Forelimb muscle (tissue), 1 donor: ENCODE data around the gene SLC12A4. TPM values are rescaled to one million over a fixed set of nuclear protein-coding genes. Genes with fewer than 3 reads are reported as not detected.
"Not testable (repeated sequence)": the region's sequence is repeated elsewhere in the genome, so short reads cannot be mapped to it uniquely, and the experiment has no call there.

Experiments used
- DNase-seq: peaks from one replicate; pipeline ENCODE4 v3.0.0-alpha.2; 2013; ENCODE audit warnings: low read depth
- polyA plus RNA-seq: library from polyadenylated mRNA; unstranded; fragments of 120-200 nt; gene quantifications from one replicate; pipeline ENCODE4 v1.2.1, GENCODE V29; 2013; ENCODE audit not compliant: insufficient read length

Gene SLC12A4
- polyA plus RNA-seq, 1 donor: 40.4 TPM

DNA sequence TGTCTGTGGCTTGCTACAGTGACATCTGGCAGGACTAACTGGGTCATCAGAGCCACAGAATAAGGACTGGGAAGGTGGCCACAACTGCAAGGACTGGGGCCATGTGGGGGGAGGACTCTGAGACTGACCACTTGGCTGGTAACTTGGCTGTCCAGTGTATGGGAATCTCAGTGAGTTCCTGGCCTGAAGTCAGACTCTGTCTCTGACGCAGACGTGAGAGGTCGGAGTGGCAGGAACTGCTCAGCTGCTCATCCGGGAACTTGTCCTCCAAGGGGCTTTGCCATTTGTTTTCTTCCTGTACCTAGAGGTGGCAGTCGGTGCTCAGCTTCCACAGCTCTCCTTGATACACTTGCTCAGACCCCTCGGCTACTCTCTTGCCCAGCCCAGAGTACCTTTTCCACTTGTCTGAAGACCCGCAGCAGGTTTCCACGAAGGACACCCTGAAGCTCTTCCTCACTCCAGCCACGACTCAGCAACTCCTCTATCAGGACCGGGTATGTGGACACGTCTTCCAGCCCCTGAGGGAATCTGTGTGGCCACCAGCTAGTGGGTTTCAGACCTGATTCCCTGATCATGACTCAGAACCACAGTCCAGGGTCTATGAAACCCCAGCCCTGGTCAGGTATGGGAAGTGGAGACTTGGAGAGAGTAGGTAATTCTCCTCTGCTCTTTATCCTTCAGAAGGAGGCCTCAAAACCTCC, 19.2 kb upstream of the SLC12A4 start:
- DNase-seq: no peak

- DNase-seq: no peak
Measured at GRCh38 chr16:67986949-67987348, 18.5 kb upstream of the SLC12A4 start.

DNA sequence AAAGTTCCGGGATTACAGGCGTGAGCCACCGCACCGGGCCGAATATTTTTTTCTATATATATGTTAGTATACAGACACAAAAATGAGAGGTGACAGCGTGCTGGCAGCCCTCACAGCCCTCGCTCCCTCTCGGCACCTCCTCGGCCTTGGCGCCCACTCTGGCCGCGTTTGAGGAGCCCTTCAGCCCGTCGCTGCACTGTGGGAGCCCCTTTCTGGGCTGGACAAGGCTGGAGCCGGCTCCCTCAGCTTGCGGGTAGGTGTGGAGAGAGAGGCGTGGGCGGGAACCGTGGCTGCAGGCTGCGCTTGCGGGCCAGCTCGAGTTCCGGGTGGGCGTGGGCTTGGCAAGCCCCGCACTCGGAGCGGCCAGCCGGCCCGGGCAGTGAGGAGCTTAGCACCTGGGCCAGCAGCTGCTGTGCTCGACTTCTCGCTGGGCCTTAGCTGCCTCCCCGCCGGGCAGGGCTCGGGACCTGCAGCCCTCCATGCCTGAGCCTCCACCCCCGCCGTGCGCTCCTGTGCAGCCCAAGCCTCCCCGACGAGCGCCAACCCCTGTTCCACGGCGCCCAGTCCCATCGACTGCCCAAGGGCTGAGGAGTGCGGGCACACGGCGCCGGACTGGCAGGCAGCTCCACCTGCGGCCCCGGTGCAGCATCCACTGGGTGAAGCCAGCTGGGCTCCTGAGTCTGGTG, 13.7 kb upstream of the SLC12A4 start:
- DNase-seq: no peak

GRCh38 chr16:67979955-67980678, 11.7 kb upstream of the SLC12A4 start, which contains the start of gene DPEP3:
Gene DPEP3 (minus strand): TSS chr16:67980499. CDS start chr16:67980380, 119 bp downstream.
- no peak for DNase-seq

DNA sequence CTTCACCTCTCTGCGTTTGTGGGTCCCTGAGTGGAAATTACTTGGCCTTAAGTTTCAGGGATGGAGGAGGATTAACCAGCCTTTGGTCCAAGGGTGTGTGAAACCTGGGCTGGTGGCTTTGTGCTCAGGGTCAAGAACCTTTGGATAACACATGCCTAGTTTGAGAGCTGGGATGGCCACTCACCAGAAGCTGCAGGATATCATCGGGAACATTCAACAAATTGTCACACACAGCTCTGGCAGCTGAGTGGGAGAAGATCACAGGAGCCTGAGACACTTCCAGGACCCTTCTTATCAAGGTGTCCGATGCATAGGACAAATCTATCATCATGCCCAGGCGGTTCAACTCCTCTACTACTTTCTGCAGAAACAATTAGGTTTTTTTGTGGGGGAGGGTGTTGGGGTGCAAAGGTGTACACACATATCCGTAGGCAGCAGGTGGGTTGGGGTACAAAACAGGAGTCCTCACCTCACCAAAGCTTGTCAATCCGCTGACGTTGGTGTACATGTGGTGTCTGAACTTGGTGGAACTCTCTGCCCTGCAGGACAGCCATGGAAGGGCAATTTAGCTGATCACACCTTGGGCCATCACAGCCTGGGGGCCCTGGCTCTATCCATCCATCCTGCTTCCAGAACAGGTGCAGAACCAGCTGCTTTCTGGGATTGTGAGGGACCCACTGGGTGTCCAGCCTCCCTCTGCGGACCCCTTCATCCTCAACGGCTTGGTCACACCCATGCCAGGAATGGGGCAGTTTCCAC, 9.2 kb upstream of the SLC12A4 start:
- no peak for DNase-seq

DNA sequence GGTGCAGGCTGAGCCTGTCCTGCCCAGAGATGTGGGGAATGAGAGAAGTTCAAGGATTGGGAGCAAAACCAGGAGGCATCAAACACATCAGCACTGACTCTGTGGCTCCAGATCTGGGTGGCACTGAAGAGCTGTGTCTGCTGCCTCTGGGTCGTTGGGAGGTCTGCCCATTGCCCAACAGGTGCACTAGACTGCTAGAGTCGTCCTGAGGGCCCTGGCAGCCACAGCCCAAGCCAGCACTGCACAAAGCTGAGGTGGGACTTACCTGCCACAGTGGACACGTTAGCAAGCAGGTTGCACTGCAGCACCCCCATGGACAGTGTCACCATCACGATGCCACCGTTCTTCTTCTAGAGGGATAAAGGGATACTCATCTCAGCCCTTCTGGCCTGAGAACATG, 8.6 kb upstream of the SLC12A4 start:
- no peak for DNase-seq

- no peak for DNase-seq
Measured at GRCh38 chr16:67976205-67976604, 7.8 kb upstream of the SLC12A4 start.

DNA sequence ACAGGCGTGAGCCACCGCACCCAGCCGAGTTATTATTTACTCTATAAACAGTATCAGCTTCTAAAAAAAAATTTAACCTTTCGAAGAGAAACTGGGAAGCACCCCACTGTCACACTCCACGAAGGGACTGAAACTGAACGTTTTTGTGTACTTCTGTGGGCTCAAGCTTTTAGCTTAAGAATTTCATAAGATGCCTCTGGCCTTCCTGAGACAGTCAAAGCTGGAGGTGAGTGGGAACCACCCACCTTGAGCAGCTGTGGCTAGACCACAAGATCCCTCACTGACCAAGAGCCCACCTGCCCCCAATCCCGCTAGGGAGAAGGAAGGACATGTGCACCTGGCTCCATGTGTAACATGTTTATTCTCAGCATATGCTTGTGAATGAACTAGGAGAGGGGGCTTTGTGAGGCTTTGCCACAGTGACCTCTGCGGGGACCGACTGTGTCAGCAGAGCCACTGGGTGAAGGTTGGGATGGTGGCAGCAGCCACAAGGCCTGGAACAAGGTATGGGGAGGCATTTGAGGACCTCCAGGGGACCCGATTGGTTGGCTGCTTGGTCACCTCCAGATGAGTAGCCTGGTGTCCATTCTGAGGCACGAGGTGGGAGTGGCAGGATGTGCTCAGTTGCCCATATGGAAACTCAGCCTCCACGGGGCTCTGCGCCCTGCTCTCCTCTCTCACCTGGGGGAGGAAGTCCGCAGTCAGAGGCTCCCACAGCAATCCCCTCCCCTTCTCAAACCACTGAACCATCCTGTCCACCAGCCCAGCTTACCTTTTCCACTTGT, 7.1 kb upstream of the SLC12A4 start:
- no peak for DNase-seq

DNA sequence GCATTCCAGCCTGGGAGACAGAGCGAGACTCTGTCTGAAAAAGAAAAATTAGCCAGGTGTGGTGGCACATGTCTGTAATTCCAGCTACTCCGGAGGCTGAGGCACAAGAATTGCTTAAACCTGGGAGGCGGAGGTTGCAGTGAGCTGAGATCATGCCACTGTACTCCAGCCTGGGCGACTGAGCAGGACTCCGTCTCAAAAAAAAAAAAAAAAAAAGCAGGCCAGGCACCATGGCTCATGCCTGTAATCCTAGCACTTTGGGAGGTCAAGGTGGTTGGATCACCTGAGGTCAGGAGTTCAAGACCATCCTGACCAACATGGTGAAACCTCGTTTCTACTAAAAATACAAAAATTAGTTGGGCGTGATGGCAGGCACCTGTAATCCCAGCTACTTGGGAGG, 3.8 kb upstream of the SLC12A4 start:
- not testable (repeated sequence) for DNase-seq

GRCh38 chr16:67971111-67971510, 2.7 kb upstream of the SLC12A4 start:
- DNase-seq: no peak

- DNase-seq: no peak
Measured at GRCh38 chr16:67969254-67970039, 1.0 kb upstream of the SLC12A4 start.

GRCh38 chr16:67967958-67968399, 458 bp downstream of the SLC12A4 start:
- DNase-seq: no peak

GRCh38 chr16:67967183-67967957, 1.1 kb downstream of the SLC12A4 start:
- no peak for DNase-seq

DNA sequence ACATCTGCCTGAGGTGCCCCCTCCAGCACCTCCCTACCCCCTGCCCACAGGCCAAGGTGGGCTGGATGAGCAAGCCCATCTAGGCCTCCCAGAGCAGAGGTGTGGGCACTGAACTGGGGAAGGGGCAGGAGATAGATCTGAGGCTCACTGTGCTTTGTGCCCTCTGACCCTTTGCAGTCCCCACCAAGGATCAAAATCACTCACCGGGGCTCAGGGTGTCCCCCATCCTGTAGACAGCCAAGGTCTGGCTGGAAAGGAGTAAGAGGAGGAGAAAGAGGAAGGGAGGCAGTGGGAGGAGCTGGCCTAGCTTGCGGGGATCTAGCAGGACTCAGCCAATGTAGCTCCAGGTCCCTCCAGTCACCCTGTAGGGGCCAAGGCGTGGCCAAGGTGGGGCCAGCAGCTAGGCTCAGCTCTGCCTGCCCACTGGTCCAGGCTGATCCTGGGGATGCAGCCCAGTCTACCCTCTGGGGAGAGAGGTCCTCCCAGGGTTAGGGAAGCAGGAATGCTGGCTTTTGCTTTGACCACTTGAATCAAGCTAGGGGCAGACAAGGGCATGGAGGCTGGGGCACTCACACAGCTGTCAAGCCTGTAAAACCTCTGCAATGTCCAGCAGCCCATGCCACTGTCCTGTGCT, 1.8 kb downstream of the SLC12A4 start:
- no peak for DNase-seq

DNA sequence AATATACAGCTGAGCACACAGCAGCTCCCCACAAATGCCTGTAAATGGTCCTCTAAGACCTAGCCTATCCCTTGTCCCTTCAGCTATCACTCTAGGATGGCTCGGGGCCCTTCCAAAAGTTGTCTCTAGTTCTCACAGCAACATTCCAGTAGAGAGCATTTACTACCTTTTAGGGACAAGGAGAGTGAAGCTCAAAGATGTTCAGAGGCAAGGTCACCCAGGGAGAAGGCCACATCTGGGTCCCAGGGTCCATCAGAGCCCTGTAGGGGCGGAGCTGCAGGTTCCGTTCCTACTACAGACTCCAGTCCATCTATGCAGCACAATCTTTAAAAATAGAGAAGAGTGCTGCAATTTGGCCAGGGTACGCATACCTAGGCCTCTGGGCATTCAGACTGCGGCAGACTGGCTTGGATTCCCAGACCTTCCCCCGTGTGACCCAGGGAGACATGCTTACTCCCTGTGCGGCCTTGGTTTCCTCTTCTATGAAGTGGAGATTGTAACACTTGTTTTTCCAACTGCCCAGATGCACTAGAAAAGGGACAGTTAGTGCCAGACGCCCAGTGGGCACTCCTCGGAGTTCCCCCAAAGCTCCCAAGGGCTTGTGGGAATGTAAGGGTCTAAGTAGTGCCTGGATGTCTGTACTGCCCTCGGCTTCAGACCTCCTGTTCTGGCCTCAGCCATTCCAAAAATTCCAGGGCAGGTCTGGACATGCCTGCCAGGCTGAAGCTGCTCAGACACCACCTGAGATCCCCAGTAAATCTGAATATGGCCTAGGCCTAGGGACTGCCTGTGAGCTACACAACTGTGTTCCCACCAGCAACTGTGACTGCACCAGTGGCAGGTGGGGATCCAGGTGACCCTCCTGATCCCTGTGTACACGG, 2.5 kb downstream of the SLC12A4 start:
- DNase-seq: no peak

DNA sequence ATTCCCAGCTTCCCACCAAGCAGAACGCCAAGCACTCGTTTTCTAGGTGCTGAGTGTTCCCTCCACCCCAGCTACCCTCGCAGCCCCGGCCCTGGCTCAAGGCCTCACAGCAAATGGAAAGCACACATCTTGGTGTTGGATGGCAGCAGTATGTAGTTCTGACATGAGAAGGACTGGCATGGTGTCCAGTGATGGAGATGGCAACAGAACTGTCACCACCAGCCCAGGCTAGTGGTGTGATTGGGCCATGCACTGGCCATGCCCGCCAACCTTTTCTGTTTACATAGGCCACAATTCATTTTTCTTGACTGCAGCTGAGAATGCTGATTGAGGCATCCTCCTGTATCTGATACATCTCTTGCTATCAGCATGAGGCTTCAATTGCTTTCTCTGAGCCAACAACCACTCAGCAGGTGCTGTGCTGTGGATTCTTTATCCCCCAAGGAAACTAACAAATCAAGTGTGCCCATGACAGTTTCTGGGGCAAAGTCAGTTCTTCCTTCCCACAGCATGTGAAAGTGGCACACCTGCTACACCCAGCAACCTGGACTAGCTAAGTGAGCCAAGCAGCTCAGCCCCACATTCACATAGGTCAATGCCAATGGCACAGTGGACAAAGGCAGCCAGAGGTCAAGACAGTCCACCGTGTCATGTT, 3.8 kb downstream of the SLC12A4 start:
- DNase-seq: no peak

GRCh38 chr16:67963662-67964321, 4.6 kb downstream of the SLC12A4 start:
- DNase-seq: no peak
